GM12892 (cell line): Measurements from ENCODE around the gene PEAK1.

Experiments
- POLR2A ChIP-seq: IDR thresholded peaks from 2 replicates; pipeline ENCODE4 v1.6.1; 2011; ENCODE audit warnings: low read depth, low read length, control low read depth
- POLR2AphosphoS5 ChIP-seq: IDR thresholded peaks from 2 replicates; pipeline ENCODE4 v1.6.1; 2011; ENCODE audit warnings: low read depth, low read length, control low read depth
- TAF1 ChIP-seq: IDR thresholded peaks from 2 replicates; pipeline ENCODE4 v1.6.1; 2011; ENCODE audit warnings: low read depth, mild to moderate bottlenecking, control low read depth, low read length, borderline replicate concordance

DNA sequence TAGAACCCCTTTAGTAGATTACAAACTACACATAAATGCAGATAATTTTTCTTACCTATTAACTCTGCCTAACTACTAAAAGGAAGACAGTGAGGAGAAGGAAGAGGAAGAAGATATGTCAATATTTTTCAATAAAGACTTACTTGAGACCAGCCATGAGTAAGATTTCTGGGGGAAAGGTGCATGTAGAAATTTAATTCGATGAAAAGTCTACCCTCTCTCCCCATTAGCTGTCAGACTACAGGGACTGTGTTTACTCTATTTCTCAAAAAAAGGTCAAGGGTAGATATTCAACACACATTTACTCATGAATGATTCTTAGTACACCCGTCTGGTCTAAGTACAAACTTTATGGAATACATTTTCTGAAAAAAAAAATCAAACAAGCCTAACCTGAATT lies 355.8 kb downstream of the PEAK1 start:
- TF ChIP-seq POLR2A = no peak
- TF ChIP-seq TAF1 = no peak
- TF ChIP-seq POLR2AphosphoS5 = no peak
